Astrocyte of the spinal cord (primary cell): ENCODE results near the gene C1orf50.

Experiments used
- DNase-seq: peaks from one replicate; pipeline ENCODE4 v3.0.0; 2011; ENCODE audit warnings: low read depth, low spot score
- H3K4me3 ChIP-seq: 2 replicates; pipeline ENCODE4 v1.5.1; 2011; ENCODE audit warnings: low read depth, mild to moderate bottlenecking, low read length, moderate library complexity
- in situ Hi-C: cut with HindIII; loops from 2 replicates; pipeline ENCODE4 v1.10.0; 2017; ENCODE audit warnings: low sequenced_read_pairs
- TF ChIP-seq, protein P1 (sequence below): IDR thresholded peaks from 2 replicates; pipeline ENCODE4 v1.5.1; 2012; ENCODE audit warnings: low read depth, mild to moderate bottlenecking, low read length, inconsistent platforms

C1orf50 gene

DNA sequence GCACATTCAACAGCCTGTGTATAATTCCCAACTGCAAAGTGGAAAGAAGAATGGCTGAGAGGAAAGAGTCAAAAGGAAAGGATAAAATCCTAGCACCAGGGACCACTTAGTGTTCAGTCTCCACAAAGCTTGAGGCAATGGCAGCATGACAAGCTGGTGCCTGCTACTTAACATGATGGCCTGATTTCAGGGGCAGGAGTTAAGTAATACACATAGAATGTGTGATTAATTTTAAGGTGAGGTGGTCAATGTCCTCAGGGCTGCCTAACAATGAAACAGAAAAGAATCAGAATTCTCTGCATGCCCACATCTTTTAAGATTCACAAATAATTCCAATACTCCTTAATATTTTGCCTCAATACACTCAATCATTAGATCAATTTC is 9.2 kb upstream of the C1orf50 start:
- no peak for DNase-seq
- TF ChIP-seq, protein P1, sequence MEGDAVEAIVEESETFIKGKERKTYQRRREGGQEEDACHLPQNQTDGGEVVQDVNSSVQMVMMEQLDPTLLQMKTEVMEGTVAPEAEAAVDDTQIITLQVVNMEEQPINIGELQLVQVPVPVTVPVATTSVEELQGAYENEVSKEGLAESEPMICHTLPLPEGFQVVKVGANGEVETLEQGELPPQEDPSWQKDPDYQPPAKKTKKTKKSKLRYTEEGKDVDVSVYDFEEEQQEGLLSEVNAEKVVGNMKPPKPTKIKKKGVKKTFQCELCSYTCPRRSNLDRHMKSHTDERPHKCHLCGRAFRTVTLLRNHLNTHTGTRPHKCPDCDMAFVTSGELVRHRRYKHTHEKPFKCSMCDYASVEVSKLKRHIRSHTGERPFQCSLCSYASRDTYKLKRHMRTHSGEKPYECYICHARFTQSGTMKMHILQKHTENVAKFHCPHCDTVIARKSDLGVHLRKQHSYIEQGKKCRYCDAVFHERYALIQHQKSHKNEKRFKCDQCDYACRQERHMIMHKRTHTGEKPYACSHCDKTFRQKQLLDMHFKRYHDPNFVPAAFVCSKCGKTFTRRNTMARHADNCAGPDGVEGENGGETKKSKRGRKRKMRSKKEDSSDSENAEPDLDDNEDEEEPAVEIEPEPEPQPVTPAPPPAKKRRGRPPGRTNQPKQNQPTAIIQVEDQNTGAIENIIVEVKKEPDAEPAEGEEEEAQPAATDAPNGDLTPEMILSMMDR, result no peak
- in situ Hi-C loops, result no loop called here
- H3K4me3 ChIP-seq, result no peak overlapping the region

DNA sequence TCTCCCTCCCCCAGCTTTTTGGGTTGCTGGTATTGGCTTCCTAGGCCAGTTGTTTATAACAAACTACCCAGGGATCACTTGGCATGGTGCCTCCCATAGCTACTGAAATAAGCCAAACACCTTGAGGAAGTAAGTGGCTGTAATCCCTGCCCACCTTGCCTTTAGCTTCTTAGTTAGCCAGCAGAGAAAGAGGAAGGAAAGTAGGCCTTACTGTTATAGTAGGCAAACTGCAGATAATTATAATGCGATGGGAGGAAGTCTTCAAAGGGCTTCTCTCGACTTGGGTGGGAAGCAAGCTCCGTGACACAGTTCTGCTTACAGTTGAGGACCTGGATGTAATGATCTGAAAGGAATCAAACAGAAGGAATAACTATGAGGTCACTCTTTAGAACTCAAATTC is 8.4 kb upstream of the C1orf50 start:
- in situ Hi-C loops, result no loop called here
- no peak for DNase-seq
- no peak overlapping the region for H3K4me3 ChIP-seq
- TF ChIP-seq, protein P1, result no peak

DNA sequence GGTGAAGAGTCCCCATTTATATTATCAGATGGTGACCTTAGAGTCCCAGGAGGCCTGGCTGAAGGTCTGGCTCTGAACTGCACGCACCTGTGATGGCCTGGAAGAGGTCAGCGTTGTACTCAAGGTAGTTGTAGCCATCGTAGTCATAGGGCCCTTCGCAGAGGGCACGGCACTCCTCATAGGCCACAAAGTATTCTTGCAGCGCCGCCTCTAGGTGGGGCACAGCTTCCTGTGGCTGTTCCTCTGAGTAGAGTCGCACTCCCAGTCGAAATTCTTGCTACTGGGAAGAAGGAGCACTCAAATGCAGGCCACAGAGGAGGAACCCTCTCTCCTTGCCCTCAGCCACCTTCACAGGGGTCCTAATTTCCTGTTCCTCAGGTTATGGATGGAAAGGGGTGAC is 7.9 kb upstream of the C1orf50 start:
- DNase-seq, result no peak
- H3K4me3 ChIP-seq, result no peak overlapping the region
- in situ Hi-C loops, result no loop called here
- TF ChIP-seq, protein P1, result peak; percentile 12

DNA sequence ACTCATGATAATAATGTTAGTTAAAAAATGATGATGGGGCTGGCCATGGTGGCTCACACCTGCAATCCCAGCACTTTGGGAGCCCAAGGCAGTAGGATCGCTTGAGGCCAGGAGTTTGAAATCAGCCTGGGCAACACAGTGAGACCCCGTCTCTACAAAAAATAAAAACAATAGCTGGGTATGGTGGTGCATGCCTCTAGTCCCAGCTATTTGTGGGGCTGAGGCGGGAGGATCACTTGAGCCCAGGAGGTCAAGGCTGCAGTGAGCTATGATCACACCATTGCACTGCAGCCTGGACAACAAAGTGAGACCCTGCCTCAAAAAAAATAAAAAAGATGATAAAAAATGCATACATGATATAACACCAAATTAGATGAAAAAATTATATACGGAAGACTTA is 5.5 kb upstream of the C1orf50 start:
- in situ Hi-C loops, result no loop called here
- DNase-seq, result no peak
- H3K4me3 ChIP-seq, result no peak overlapping the region
- TF ChIP-seq, protein P1, result no peak

DNA sequence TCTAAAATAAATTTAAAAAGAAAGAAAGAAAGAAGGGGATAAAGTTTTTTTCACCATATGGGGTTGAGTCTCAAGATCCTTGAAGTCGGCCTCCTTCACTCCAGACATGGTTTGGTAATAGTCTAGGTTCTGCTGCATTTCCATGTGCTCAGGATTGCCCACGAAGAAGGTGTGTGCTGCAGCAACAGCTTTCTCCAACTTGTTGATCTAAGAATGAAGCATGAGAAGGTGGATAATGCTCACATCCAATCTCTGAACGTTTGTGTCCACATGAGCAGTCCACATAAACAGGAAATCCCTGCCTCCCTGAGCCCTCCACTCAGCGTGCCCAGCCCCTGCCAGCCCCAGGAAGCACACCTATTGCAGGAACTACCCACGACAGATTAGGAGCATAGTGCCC is 4.8 kb upstream of the C1orf50 start:
- no peak overlapping the region for H3K4me3 ChIP-seq
- DNase-seq, result no peak
- in situ Hi-C loops, result no loop called here
- TF ChIP-seq, protein P1, result no peak

DNA sequence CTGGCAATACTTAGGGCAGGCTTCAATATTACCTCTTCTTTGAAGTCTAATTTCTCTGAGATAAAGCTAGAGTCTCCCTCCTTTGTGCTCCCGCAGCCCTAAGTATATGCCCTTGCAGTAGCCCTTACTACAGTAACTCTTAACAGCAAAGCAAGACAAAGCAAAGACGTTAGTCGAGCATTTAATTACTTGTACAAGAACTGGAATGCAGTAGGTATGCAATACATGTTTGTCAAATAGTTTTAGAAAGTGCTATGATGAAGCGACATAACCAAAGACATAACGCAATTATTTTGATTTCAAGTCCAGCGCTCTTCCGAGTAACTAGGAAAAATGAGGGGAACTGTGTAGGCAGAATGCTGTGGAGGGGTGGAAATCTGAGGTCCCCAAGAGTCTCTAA is 1.8 kb upstream of the C1orf50 start:
- H3K4me3 ChIP-seq, result peak overlapping the region; percentile 96
- TF ChIP-seq, protein P1, result no peak
- peak; percentile 38 for DNase-seq
- in situ Hi-C loops, result no loop called here
